Prostate gland (tissue), 2 donors: ENCODE results near the gene MTRFR.

ENCODE experiments used
- POLR2A ChIP-seq: fragments of 450-650 bp; IDR thresholded peaks from one replicate; pipeline ENCODE4 v1.6.1; 2016; ENCODE audit warnings: antibody characterized with exemption, mild to moderate bottlenecking
- POLR2AphosphoS5 ChIP-seq: sonication (generic); formaldehyde crosslinking; IDR thresholded peaks from one replicate; pipeline ENCODE4 v1.6.1; 2017; ENCODE audit warnings: antibody characterized with exemption
- TF ChIP-seq, protein P1 (sequence below), 4 experiments: fragments of 200-600 bp in 2 of 4; fragments of 450-650 bp in 2 of 4; sonication (generic) in 2 of 4; IDR thresholded peaks; 1 replicate in 3 of 4; 2 replicates in 1 of 4; pipeline ENCODE4 v1.5.1; 2016 to 2019; ENCODE audit warnings: antibody characterized with exemption in 4 of 4, mild to moderate bottlenecking in 2 of 4, moderate library complexity in 2 of 4

DNA sequence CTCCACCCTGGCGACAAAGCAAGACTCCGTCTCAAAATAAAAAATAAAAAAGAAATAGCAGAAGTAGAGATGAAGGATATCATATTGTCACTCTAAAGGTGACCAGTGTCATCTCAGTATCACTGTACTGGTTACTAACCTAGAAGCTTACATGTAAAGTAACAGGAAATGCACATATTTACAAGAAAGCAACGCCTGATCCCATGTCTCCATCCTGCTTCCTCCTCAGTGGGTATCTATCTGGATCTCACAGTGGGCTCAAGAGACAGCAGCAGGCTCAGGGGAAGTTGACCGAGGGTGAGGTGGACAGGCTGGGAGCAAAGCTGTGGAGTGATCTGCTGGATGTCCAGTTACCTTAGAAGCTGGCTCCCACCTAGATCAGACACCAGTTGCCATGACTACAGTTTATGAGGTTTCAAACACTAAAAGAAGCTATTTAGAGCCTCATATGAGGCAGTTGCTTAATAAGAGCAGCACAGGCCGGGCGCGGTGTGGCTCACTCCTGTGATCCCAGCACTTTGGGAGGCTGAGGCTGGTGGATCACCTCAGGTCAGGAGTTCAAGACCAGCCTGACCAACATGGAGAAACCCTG, 10.5 kb downstream of the MTRFR start:
- TF ChIP-seq, protein P1, sequence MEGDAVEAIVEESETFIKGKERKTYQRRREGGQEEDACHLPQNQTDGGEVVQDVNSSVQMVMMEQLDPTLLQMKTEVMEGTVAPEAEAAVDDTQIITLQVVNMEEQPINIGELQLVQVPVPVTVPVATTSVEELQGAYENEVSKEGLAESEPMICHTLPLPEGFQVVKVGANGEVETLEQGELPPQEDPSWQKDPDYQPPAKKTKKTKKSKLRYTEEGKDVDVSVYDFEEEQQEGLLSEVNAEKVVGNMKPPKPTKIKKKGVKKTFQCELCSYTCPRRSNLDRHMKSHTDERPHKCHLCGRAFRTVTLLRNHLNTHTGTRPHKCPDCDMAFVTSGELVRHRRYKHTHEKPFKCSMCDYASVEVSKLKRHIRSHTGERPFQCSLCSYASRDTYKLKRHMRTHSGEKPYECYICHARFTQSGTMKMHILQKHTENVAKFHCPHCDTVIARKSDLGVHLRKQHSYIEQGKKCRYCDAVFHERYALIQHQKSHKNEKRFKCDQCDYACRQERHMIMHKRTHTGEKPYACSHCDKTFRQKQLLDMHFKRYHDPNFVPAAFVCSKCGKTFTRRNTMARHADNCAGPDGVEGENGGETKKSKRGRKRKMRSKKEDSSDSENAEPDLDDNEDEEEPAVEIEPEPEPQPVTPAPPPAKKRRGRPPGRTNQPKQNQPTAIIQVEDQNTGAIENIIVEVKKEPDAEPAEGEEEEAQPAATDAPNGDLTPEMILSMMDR (IDR thresholded peaks at IDR 0.05) = no peak
- no peak for TF ChIP-seq POLR2AphosphoS5
- TF ChIP-seq POLR2A = no peak
